Activated CD8-positive, alpha-beta memory T cell treated with anti-CD3 and anti-CD28 coated beads for 4 hours (primary cell): ENCODE data around the gene AMT.
A peak's percentile ranks its signal among the peaks of the same experiment; 100 is the strongest.
"Not testable (repeated sequence)": the region's sequence is repeated elsewhere in the genome, so short reads cannot be mapped to it uniquely, and the experiment has no call there.

Source experiments
- DNase-seq, 2 donors: peaks; one replicate each; pipeline ENCODE4 v3.0.0-alpha.2; 2020; ENCODE audit warnings: low read depth in 2 of 2

AMT gene

DNA sequence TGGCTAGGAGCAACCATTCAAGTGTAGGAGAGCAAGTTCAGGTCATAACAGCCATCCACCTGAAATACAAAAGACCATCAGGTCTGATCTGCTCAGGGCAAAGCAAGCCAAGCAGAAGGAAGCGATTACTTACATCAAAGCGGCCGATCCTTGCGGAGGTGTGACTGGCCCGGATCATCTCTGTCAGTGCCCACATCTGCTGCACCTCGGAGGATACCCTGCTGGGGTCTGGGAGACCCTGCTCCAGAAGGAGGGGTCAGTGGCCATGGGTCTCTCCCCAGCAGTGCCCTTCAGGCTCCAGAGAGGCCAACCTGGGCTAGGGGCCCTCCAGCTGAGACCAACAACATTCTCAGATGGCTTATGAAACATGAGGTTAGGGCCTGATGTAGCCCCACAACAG, 2.5 kb upstream of the AMT start:
- no peak for DNase-seq

DNA sequence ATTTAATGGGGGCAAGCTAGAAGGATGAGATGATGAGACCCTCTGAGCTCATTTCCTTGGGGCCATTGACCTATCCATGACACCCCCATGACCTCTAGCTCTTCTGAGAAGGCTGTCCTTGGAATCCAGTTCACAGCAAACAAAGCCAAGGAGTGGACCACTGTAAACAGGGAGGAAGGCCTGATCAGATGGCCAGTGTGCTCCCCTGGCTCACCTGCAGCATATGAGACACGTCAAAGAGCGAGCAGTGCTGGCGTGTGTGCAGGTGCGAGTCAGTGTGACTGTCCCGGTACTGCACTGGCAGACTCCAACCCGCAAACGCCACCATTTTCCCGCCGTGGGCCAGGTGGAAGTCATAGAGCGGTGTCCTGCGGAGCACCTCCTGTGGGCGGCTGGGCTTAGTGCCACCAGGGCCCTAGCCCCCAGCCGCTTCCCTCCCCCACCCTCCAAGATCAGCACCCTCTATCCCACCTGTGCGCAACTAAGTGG, 339 bp downstream of the AMT start:
- no peak for DNase-seq

DNA sequence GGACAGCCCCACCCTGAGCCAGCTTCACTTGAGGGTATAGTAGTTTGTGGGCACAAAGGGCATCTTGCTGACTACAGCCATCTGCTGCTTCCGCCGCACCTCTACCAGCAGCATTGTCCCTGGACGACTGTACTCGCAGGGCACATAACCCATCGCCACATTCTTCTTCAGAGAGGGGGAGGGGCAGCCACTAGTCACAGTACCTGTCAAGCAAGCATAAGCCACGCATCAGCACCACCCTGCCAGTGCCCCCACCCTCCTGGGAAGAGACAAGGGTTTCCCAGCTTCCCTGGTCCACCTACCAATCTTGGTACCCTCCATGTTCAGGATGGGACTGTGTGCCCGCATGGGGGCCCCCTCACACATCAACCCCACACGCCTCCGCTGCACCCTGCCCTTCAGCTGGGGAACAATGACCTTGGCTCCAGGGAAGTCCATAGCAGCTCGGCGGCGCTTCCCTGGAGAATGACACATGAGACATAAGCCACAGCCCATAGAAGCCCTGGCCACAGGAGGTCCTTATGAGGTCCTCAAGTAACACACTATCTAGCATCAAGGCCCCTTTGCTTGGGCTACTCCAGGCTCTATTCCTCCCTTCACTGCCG, 4.7 kb downstream of the AMT start:
- no peak for DNase-seq

DNA sequence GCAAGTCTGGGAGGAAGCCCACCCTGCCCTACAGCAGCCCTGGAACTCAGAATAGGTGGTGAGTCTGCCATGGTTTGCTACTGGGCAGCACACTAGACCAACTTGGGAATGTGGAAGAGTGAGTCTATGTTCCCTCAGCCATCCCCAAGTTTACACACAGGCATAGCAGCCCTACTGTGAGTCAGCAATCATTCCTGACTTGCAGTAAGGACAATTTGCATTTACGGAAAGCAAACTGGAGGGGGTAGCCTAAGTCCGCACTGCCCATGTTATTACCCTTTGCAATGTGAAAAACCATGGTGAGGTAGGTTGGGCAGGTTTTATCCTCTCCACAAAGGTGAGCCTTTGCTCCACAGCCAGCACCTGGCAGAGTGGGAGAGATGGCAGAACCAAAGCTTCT, 5.4 kb downstream of the AMT start:
- no peak for DNase-seq

GRCh38 chr3:49415931-49416601, 6.2 kb downstream of the AMT start:
- peak; percentile 33 to 52 for DNase-seq

DNA sequence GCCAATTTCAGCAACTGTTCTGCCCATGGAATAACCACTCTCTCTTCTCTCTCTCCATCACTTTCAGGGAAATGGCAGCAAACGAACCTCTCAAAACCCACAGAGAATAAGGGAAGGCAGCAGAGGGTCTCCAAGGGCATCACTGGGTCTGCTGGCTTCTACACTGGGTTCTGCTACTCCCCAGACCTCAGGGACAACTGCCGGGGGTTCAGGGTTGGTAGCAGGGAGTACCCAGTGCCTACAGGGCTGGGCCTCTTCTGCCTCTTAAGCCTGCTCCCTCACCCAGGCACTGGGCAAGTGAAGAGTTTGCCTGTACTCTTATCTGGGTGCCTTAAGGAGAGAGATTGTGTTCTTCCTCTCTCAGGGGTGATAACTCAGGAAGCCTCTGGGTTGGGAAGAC, 7.5 kb downstream of the AMT start:
- no peak for DNase-seq

DNA sequence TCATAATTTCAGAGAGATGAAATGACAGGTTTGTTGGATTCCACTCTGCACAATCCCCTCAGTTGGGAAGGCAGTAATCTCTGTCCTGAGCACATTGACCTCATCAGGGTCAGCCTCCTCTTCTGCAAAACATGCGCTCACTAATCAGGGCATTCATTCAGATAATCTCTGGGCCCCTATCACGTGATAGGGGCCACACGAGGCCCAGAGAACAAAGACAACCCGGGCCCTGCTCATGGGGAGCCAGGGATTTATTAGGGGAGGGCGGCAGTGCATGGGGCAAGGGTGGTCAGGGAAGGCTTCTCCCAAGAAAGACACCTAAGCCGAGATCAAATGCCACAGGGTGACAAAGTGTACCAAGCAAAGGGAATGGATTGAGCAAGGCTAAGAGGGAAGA, 8.9 kb downstream of the AMT start:
- DNase-seq = no peak

GRCh38 chr3:49412632-49413337, 9.5 kb downstream of the AMT start:
- no peak for DNase-seq

- DNase-seq = peak; percentile 98 to 99
These were observed 10.2 kb downstream of the AMT start, which contains the start of the genes RHOA and TCTA for GRCh38 chr3:49411968-49412631. Gene RHOA (minus strand): TSS chr3:49411976. CDS start chr3:49375589, 36,387 bp downstream. Gene TCTA (plus strand): TSS chr3:49412423. CDS start chr3:49412427, 4 bp downstream.

GRCh38 chr3:49411535-49411967, 10.7 kb downstream of the AMT start:
- DNase-seq = peak in 1 of 2 donors; percentile 12

- no peak for DNase-seq
These were observed 11.3 kb downstream of the AMT start for GRCh38 chr3:49410846-49411534.

- DNase-seq = no peak
These were observed 12.0 kb downstream of the AMT start for GRCh38 chr3:49410066-49410845.

DNA sequence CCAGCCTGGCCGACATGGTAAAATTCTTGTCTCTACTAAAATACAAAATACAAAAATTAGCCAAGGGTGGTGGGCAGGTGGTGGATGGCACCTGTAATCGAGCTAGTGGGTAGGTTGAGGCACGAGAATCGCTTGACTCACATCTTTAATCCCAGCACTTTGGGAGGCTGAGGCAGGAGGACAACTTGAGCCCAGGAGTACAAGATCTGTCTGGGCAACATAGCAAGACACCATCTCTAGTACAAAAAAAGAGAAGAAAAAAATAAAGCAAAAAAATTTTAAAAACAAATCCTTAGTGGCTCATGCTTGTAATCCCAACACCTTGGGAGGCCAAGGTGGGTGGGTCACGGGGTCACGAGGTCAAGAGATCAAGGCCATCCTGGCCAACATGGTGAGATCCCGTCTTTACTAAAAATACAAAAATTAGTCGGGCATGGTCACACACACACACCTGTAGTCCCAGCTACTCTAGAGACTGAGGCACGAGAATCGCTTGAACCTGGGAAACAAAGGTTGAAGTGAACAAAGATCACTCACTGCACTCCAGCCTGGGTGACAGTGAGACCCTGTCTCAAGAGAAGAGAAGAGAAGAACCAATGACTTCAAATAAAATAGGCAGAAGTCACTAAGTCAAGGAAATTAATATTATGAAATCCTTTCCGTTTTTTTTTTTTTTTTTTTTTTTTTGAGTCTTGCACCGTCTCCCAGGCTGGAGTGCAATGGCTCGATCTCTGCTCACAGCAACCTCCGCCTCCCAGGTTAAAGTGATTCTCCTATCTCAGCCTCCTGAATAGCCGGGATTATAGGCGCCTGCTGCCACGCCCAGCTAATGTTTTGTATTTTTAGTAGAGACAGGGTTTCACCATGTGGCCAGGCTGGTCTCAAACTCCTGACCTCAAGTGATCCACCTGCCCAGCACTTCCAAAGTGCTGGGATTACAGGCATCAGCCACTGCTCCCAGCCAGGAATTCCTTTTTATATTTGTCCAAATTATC, 15.4 kb downstream of the AMT start:
- no peak for DNase-seq

- not testable (repeated sequence) for DNase-seq
These were observed 16.7 kb downstream of the AMT start for GRCh38 chr3:49405570-49405969.

DNA sequence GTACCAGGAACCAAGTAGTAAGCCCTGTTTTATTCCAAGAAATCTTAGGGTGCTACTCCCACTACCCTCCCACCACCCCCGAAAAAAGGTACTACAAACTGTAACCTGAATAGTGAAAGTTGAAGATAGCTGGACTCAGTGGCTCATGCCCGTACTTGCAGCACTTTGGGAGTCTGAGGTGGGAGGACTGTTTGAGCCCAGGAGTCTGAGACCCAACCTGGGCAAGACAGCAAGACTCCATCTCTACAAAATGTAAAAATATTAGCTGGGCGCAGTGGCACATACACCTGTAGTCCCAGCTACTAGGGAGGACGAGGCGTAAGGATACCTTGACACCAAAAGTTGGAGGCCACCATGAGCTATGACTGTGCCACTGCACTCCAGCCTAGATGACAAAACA, 18.4 kb downstream of the AMT start:
- no peak for DNase-seq

- no peak for DNase-seq
These were observed 20.5 kb downstream of the AMT start for GRCh38 chr3:49401766-49402165.

DNA sequence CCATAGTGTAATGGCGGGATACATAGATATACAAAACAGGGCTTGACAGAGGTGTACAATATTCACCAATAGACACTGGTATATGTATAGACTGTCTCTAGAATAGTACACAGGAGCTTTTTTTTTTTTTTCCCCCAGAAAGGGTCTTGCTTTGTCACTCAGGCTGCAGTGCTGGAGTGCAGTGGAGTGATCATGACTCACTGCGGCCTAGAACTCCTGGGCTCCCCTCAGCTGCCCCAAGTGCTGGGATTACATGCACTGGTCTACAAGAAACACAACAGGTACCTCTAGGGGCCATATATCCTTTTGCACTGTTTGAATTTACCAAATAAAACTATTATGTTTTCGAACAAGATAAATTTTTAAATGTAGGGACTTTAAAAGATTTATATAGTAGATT, 22.8 kb downstream of the AMT start:
- DNase-seq = no peak

- no peak for DNase-seq
These were observed 24.8 kb downstream of the AMT start for GRCh38 chr3:49397470-49397869.

- not testable (repeated sequence) for DNase-seq
These were observed 31.0 kb downstream of the AMT start for GRCh38 chr3:49391310-49391709.

DNA sequence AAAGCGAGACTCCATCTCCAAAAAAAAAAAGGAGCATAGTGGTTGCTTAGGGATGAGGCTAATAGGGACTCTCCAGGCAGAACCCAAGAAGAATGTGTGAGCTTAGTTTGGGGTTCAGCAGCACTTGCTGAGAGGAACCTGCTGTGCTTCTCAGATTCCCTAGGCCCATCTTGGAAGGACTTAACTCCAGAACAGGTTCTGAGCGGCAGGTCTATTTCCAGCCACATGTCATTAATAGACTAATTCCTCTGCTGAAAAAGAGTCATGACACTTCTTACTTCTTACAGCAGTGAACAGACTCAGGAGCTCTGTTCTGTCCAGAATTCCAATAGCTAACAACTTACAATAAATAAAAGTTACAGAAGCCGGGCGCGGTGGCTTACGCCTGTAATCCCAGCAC, 33.0 kb downstream of the AMT start:
- no peak for DNase-seq
